Esophagus muscularis mucosa (tissue), 4 donors: ENCODE results near the gene NSMCE3.

Experiments
- EP300 ChIP-seq: sonication (generic); formaldehyde crosslinking; IDR thresholded peaks from one replicate; pipeline ENCODE4 v1.6.1; 2017; ENCODE audit warnings: antibody characterized with exemption
- POLR2A ChIP-seq: fragments of 450-650 bp; IDR thresholded peaks from one replicate; pipeline ENCODE4 v1.6.1; 2017; ENCODE audit warnings: antibody characterized with exemption, moderate library complexity, mild to moderate bottlenecking, low read depth
- POLR2AphosphoS5 ChIP-seq, 2 donors: sonication (generic); formaldehyde crosslinking; IDR thresholded peaks; one replicate each; pipeline ENCODE4 v1.6.1; 2017; ENCODE audit warnings: antibody characterized with exemption in 2 of 2
- TF ChIP-seq, protein P1 (sequence below), 3 experiments: fragments of 200-600 bp in 2 of 3; fragments of 450-650 bp in 1 of 3; sonication (generic) in 2 of 3; IDR thresholded peaks; one replicate each; pipeline ENCODE4 v1.5.1; 2017 to 2019; ENCODE audit warnings: antibody characterized with exemption in 3 of 3, mild to moderate bottlenecking in 2 of 3, moderate library complexity in 1 of 3

DNA sequence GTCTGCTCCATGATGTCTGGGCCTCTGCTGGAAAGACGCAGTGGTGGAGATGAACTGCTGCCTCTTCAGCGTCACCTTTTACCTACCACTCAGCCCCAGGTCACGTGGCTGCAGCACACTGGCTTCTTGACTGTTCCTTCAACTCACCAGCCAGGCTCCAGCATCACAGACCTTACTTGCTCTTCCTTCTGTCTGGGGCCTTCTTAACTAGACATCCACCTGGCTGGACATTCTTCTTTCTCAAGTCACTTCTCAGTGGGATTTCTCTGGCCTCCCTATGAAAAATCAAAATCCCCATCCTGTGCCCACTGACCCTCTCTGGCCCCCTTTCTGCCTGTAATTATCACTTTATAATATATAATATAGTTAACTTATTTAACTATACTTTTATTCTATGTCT is 29.7 kb upstream of the NSMCE3 start:
- TF ChIP-seq, protein P1, sequence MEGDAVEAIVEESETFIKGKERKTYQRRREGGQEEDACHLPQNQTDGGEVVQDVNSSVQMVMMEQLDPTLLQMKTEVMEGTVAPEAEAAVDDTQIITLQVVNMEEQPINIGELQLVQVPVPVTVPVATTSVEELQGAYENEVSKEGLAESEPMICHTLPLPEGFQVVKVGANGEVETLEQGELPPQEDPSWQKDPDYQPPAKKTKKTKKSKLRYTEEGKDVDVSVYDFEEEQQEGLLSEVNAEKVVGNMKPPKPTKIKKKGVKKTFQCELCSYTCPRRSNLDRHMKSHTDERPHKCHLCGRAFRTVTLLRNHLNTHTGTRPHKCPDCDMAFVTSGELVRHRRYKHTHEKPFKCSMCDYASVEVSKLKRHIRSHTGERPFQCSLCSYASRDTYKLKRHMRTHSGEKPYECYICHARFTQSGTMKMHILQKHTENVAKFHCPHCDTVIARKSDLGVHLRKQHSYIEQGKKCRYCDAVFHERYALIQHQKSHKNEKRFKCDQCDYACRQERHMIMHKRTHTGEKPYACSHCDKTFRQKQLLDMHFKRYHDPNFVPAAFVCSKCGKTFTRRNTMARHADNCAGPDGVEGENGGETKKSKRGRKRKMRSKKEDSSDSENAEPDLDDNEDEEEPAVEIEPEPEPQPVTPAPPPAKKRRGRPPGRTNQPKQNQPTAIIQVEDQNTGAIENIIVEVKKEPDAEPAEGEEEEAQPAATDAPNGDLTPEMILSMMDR (IDR thresholded peaks at IDR 0.05): no peak
- no peak for TF ChIP-seq POLR2A
- TF ChIP-seq EP300: no peak
- no peak for TF ChIP-seq POLR2AphosphoS5 (IDR thresholded peaks at IDR 0.05)
